Activated CD4-positive, alpha-beta T cell treated with anti-CD3 and anti-CD28 coated beads, Interleukin-2, Interleukin-4, amounts not matched to agents 100 ng/mL and 50 ng/mL, durations not matched to agents 16 hours and 8 hours (primary cell): ENCODE measurements around the gene FSHR.

Experiments
- DNase-seq: peaks from one replicate; pipeline ENCODE4 v3.0.0-alpha.2; 2020; ENCODE audit warnings: low spot score

Gene FSHR

GRCh38 chr2:49111006-49111405, 43.3 kb downstream of the FSHR start:
- no peak for DNase-seq

GRCh38 chr2:49110571-49110970, 43.7 kb downstream of the FSHR start:
- no peak for DNase-seq

- DNase-seq, result no peak
These were observed 45.5 kb downstream of the FSHR start for GRCh38 chr2:49108851-49109250.

GRCh38 chr2:49108436-49108835, 45.9 kb downstream of the FSHR start:
- no peak for DNase-seq

GRCh38 chr2:49105506-49105905, 48.8 kb downstream of the FSHR start:
- DNase-seq, result no peak

- no peak for DNase-seq
These were observed 52.2 kb downstream of the FSHR start for GRCh38 chr2:49102146-49102545.

GRCh38 chr2:49080681-49081080, 73.6 kb downstream of the FSHR start:
- no peak for DNase-seq

GRCh38 chr2:49070716-49071115, 83.6 kb downstream of the FSHR start:
- no peak for DNase-seq

GRCh38 chr2:49069829-49070228, 84.5 kb downstream of the FSHR start:
- no peak for DNase-seq

- DNase-seq, result no peak
These were observed 85.7 kb downstream of the FSHR start for GRCh38 chr2:49068613-49069012.

GRCh38 chr2:49067971-49068370, 86.3 kb downstream of the FSHR start:
- DNase-seq, result no peak

- DNase-seq, result no peak
These were observed 101.2 kb downstream of the FSHR start for GRCh38 chr2:49053156-49053555.

- no peak for DNase-seq
These were observed 104.0 kb downstream of the FSHR start for GRCh38 chr2:49050265-49050664.

GRCh38 chr2:49049161-49049560, 105.2 kb downstream of the FSHR start:
- no peak for DNase-seq

- DNase-seq, result no peak
These were observed 109.2 kb downstream of the FSHR start for GRCh38 chr2:49045083-49045482.

GRCh38 chr2:49044350-49045079, 109.8 kb downstream of the FSHR start:
- no peak for DNase-seq

GRCh38 chr2:49043405-49043982, 110.8 kb downstream of the FSHR start:
- DNase-seq, result no peak

- no peak for DNase-seq
These were observed 111.8 kb downstream of the FSHR start for GRCh38 chr2:49042488-49042887.

GRCh38 chr2:49041061-49041460, 113.3 kb downstream of the FSHR start:
- no peak for DNase-seq

- DNase-seq, result no peak
These were observed 117.1 kb downstream of the FSHR start for GRCh38 chr2:49037197-49037596.

GRCh38 chr2:49035481-49035880, 118.8 kb downstream of the FSHR start:
- DNase-seq, result no peak

GRCh38 chr2:49033394-49034185, 120.7 kb downstream of the FSHR start:
- no peak for DNase-seq

- DNase-seq, result no peak
These were observed 121.4 kb downstream of the FSHR start for GRCh38 chr2:49032936-49033335.
